Measurements from ENCODE around the gene TOR3A. TPM values are rescaled to one million over a fixed set of nuclear protein-coding genes. Genes with fewer than 3 reads are reported as not detected.

TOR3A gene
- total and polyA plus RNA-seq, 2 donors (not counting 3 experiments of a cell fraction or from before 2014, with no cell fraction given): 14.9 to 16.7 TPM

GRCh38 chr1:179124873-179125272 lies 43.0 kb downstream of the TOR3A start:
- no peak overlapping the region for H3K4me3 ChIP-seq (replicated peaks in 1 of 3; ENCODE audit: insufficient read depth in 1 of 3, low read depth in 1 of 3, low read length in 3 of 3)
- no peak for FAIRE-seq
- peaks cover 15% of the 10 kb centered on the region for H4K20me1 ChIP-seq (replicated peaks; ENCODE audit: control insufficient read depth, extremely low read depth, insufficient read depth, low read length)
- H3K27ac ChIP-seq (ENCODE audit: insufficient read depth, low read depth, low read length): no peak overlapping the region
- BruUV-seq (replicated peaks): no TSS peak
- intact Hi-C loops (cut with micrococcal nuclease) (no loop called here), dilution Hi-C loops (cut with MboI; ENCODE audit: extremely low pct_ligation_motif_present, low sequenced_read_pairs) (no loop called here)
- H3K36me3 ChIP-seq (ENCODE audit: control insufficient read depth in 2 of 2, extremely low read depth in 1 of 2, insufficient read depth in 2 of 2, low read length in 2 of 2): peaks cover 20 to 43% of the 10 kb centered on the region in 2 experiments
- peaks cover 83% of the 10 kb centered on the region for H3K79me2 ChIP-seq (ENCODE audit: control insufficient read depth, insufficient read depth, low read length)
- H3K9ac ChIP-seq (replicated peaks; ENCODE audit: extremely low read depth, insufficient read depth, low read length): no peak overlapping the region
- peaks cover 47% of the 10 kb centered on the region for H3K4me1 ChIP-seq (ENCODE audit: control insufficient read depth, extremely low read depth, insufficient read depth, low read length)
- no peak overlapping the region for H3K4me2 ChIP-seq (ENCODE audit: insufficient read depth, low read length)
- CTCF ChIA-PET: no interaction called here
- no peak for DNase-seq (ENCODE audit: low read depth, low spot score)
- no peak overlapping the region for H2AFZ ChIP-seq (ENCODE audit: low read depth, low read length)
- POLR2A ChIA-PET: no interaction called here
- no peaks in the 10 kb centered on the region for H3K9me1 ChIP-seq (replicated peaks; ENCODE audit: control insufficient read depth, extremely low read depth, insufficient read depth, low read length)
- TF ChIP-seq MAX (IDR thresholded peaks at IDR 0.05; ENCODE audit: insufficient read depth, insufficient read length): no peak
- H3K9me3 ChIP-seq (replicated peaks; ENCODE audit: control insufficient read depth, insufficient read depth, low read length): no peaks in the 10 kb centered on the region
- H3K27me3 ChIP-seq (ENCODE audit: control insufficient read depth in 2 of 2, insufficient read depth in 2 of 2, low read length in 2 of 2): no peaks in the 10 kb centered on the region

GRCh38 chr1:179126338-179127060 lies 44.6 kb downstream of the TOR3A start:
- peaks cover 57% of the 10 kb centered on the region for H3K4me1 ChIP-seq (ENCODE audit: control insufficient read depth, extremely low read depth, insufficient read depth, low read length)
- no peaks in the 10 kb centered on the region for H3K27me3 ChIP-seq (ENCODE audit: control insufficient read depth in 2 of 2, insufficient read depth in 2 of 2, low read length in 2 of 2)
- TF ChIP-seq MAX (IDR thresholded peaks at IDR 0.05; ENCODE audit: insufficient read depth, insufficient read length): no peak
- no peak for TF ChIP-seq MYC (IDR thresholded peaks at IDR 0.05; ENCODE audit: low read depth, low read length)
- TF ChIP-seq POLR2AphosphoS5 (IDR thresholded peaks at IDR 0.05; ENCODE audit: insufficient read depth, low read depth, low read length): no peak
- peak; percentile 10 for TF ChIP-seq JUN (IDR thresholded peaks at IDR 0.05; ENCODE audit: borderline replicate concordance, insufficient read depth, insufficient read length, low read depth)
- no peak for TF ChIP-seq GATA2 (IDR thresholded peaks at IDR 0.05; ENCODE audit: insufficient read depth, insufficient read length, low read depth, low read length)
- TF ChIP-seq EZH2 (IDR thresholded peaks at IDR 0.05; ENCODE audit: borderline replicate concordance, low read depth, low read length, severe bottlenecking): no peak
- no peak for TF ChIP-seq POLR2A (IDR thresholded peaks at IDR 0.05; ENCODE audit: low read depth, low read length)
- peaks cover 17% of the 10 kb centered on the region for H4K20me1 ChIP-seq (replicated peaks; ENCODE audit: control insufficient read depth, extremely low read depth, insufficient read depth, low read length)
- CTCF ChIA-PET: interaction anchor here (0.8 to 2.4 kb wide), 7 partner anchors 7 to 167 kb away, joined by 3 to 9 read pairs (median 5); partner anchors contain the start of gene SOAT1
- POLR2A ChIA-PET: interaction anchor here (0.5 to 1.8 kb wide), 3 partner anchors 10 to 62 kb away, joined by 3 to 14 read pairs (median 4); no protein-coding TSS in a partner anchor
- peak overlapping the region; percentile 53 for H3K27ac ChIP-seq (ENCODE audit: insufficient read depth, low read depth, low read length)
- dilution Hi-C loops (cut with MboI; ENCODE audit: extremely low pct_ligation_motif_present, low sequenced_read_pairs): no loop called here
- FAIRE-seq (peak; percentile 24), DNase-seq (ENCODE audit: low read depth, low spot score) (peak; percentile 63)
- no TSS peak for BruUV-seq (replicated peaks)
- H3K4me3 ChIP-seq (replicated peaks in 1 of 3; ENCODE audit: insufficient read depth in 1 of 3, low read depth in 1 of 3, low read length in 3 of 3): peak overlapping the region in 1 of 3 experiments; percentile 34
- intact Hi-C loops (cut with micrococcal nuclease): loop anchor here (1.0 kb wide), 2 partner anchors 15 to 166 kb away; no protein-coding TSS in a partner anchor
- peak overlapping the region; percentile 86 for H3K4me2 ChIP-seq (ENCODE audit: insufficient read depth, low read length)
- peak overlapping the region; percentile 46 for H3K9ac ChIP-seq (replicated peaks; ENCODE audit: extremely low read depth, insufficient read depth, low read length)
- peaks cover 82% of the 10 kb centered on the region for H3K79me2 ChIP-seq (ENCODE audit: control insufficient read depth, insufficient read depth, low read length)
- H3K9me1 ChIP-seq (replicated peaks; ENCODE audit: control insufficient read depth, extremely low read depth, insufficient read depth, low read length): no peaks in the 10 kb centered on the region
- H2AFZ ChIP-seq (ENCODE audit: low read depth, low read length): no peak overlapping the region
- peaks cover 18 to 38% of the 10 kb centered on the region in 2 experiments for H3K36me3 ChIP-seq (ENCODE audit: control insufficient read depth in 2 of 2, extremely low read depth in 1 of 2, insufficient read depth in 2 of 2, low read length in 2 of 2)
- no peaks in the 10 kb centered on the region for H3K9me3 ChIP-seq (replicated peaks; ENCODE audit: control insufficient read depth, insufficient read depth, low read length)
